M059J (cell line): ENCODE results near the gene HNRNPUL2. TPM values are rescaled to one million over a fixed set of nuclear protein-coding genes. Genes with fewer than 3 reads are reported as not detected.

Experiments used
- DNase-seq: peaks from one replicate; pipeline ENCODE4 v3.0.0-alpha.2; 2012; ENCODE audit warnings: low read depth
- total RNA-seq: library from RNA; depleted of rRNA; stranded (reverse); fragments of >200 nt; shearing (Covaris generic); gene quantifications from 2 replicates; pipeline ENCODE4 v1.2.3, GENCODE V29; 2014; rRNA removed

HNRNPUL2 gene
- total RNA-seq, 1 experiment from 2014 or later: 16.8 TPM

- DNase-seq: no peak
Observed at GRCh38 chr11:62667460-62667859, 59.8 kb downstream of the HNRNPUL2 start.

DNA sequence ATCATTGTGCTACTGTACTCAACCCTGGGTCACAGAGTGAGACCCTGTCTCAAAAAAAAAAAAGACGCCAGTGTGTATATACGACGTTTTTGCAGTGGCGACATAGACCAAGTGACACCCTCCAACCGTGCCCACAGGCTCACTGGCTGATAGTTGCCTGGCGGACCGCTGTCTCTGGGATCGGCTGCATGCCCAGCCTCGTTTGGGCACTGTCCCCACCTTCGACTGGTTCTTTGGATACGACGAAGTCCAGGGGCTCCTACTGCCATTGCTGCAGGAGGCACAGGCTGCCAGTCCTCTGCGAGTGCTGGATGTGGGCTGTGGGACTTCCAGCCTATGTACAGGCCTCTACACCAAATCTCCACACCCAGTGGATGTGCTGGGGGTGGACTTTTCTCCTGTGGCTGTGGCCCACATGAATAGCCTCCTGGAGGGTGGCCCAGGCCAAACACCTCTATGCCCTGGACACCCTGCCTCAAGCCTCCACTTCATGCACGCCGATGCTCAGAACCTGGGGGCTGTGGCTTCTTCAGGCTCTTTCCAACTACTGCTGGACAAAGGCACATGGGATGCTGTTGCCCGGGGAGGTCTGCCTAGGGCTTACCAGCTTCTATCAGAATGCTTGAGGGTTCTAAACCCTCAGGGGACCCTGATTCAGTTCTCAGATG is 60.9 kb downstream of the HNRNPUL2 start:
- DNase-seq: no peak

DNA sequence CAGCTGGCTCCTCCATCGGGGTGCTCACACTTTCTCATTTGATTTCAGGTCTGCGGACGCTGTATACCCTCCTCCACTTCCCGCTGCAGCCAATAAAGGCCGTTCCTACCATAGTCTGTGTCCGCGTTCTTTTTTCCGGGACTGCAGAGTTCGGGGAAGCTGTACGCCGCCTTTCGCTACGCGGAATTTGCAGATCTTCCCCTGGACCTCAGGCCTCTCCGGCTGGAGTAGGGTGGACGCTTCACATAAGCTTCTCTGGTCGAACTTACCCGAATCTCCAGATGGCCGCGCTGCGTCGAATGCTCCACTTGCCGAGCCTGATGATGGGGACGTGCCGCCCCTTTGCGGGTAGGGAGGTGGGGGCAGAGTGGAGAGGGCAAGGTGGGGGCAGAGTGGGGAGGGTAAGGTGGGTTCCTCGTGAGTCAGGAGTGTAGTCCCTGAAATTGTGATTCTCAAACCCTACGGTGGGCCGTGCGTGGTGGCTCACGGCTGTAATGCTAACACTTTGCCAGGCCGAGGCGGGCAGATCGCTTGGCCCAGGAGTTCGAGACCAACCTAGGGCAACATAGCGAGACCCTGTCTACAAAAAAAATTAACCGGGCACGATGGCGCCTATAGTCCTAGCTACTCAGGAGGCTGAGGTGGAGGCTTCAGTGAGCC is 61.5 kb downstream of the HNRNPUL2 start:
- no peak for DNase-seq

- peak; percentile 89 for DNase-seq
Observed at GRCh38 chr11:62665075-62665598, 62.1 kb downstream of the HNRNPUL2 start, which contains the start of the genes C11orf98 and CSKMT. Gene C11orf98 (minus strand): TSS chr11:62665210. CDS start chr11:62665169, 41 bp downstream. Gene CSKMT (plus strand): TSS chr11:62665312. CDS start chr11:62665880, 568 bp downstream.

DNA sequence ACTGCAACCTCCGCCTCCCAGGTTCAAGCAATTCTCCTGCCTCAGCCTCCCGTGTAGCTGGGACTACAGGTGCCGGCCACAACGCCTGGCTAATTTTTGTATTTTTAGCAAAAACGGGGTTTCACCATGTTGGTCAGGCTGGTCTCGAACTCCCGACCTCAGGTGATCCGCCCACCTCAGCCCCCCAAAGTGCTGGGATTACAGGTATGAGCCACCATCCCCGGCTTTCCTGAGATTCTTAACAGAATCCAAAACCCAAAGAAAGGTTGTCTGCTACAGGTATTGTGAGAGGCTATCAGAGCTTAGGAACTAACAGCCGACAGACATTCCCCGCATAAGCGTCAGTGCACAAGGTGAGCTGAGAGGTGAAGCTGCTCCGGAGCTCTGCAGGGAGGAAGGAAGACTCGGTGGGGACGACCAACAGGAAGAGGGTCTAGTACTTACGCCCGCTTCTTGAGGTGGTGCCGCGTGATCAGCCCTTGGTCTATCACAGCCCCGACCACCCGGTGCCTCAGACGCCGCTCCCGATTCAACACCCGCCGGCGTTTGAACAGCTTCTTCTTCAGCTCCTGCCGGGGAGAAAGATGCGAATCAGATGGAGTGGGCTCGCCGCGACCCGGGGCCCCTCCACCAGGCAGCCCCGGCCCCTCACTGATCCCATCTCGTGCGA is 62.7 kb downstream of the HNRNPUL2 start:
- DNase-seq: peak; percentile 70

Other genes with a start within 250 kb of the HNRNPUL2 start
- 51.3 and 141 TPM in 2 replicates for gene AHNAK, start 180.7 kb downstream of the HNRNPUL2 start, total RNA-seq
- gene EEF1G, start 153.6 kb downstream of the HNRNPUL2 start, total RNA-seq: 940 and 974 TPM in 2 replicates
- gene TUT1, start 135.9 kb downstream of the HNRNPUL2 start, total RNA-seq: 5.2 and 7.6 TPM in 2 replicates
- 104 and 148 TPM in 2 replicates for gene MTA2, start 125.6 kb downstream of the HNRNPUL2 start, total RNA-seq
- gene EML3, start 114.7 kb downstream of the HNRNPUL2 start, total RNA-seq: 10.5 and 21.7 TPM in 2 replicates
- gene ROM1, start 114.2 kb downstream of the HNRNPUL2 start, total RNA-seq: 8.1 and 9.0 TPM in 2 replicates
- 16.6 and 44.9 TPM in 2 replicates for gene B3GAT3, start 105.5 kb downstream of the HNRNPUL2 start, total RNA-seq
- gene GANAB, start 80.8 kb downstream of the HNRNPUL2 start, total RNA-seq: 142 and 229 TPM in 2 replicates
- gene INTS5, start 74.2 kb downstream of the HNRNPUL2 start, total RNA-seq: 17.1 and 22.1 TPM in 2 replicates
- 83.6 and 86.6 TPM in 2 replicates for gene C11orf98, start 62.2 kb downstream of the HNRNPUL2 start, total RNA-seq
- gene CSKMT, start 62.1 kb downstream of the HNRNPUL2 start, total RNA-seq: 2.0 and 8.7 TPM in 2 replicates
- 9.4 and 12.6 TPM in 2 replicates for gene UQCC3, start 55.8 kb downstream of the HNRNPUL2 start, total RNA-seq
- 3.8 and 6.1 TPM in 2 replicates for gene LBHD1, start 55.2 kb downstream of the HNRNPUL2 start, total RNA-seq
- 80.6 and 116 TPM in 2 replicates for gene UBXN1, start 48.4 kb downstream of the HNRNPUL2 start, total RNA-seq
- 0.42 and 1.7 TPM in 2 replicates for gene LRRN4CL, start 37.9 kb downstream of the HNRNPUL2 start, total RNA-seq
- 165 and 183 TPM in 2 replicates for gene BSCL2, start 20.0 kb downstream of the HNRNPUL2 start, total RNA-seq
- gene GNG3, start 19.8 kb downstream of the HNRNPUL2 start, total RNA-seq: not detected in 2 replicates
- gene TTC9C, start 1.0 kb upstream of the HNRNPUL2 start, total RNA-seq: 64.6 and 70.6 TPM in 2 replicates
- gene ZBTB3, start 26.7 kb upstream of the HNRNPUL2 start, total RNA-seq: 6.4 and 10.2 TPM in 2 replicates
- gene POLR2G, start 34.1 kb upstream of the HNRNPUL2 start, total RNA-seq: 178 and 181 TPM in 2 replicates
- 14.5 and 17.3 TPM in 2 replicates for gene TAF6L, start 43.9 kb upstream of the HNRNPUL2 start, total RNA-seq
- gene TMEM179B, start 59.9 kb upstream of the HNRNPUL2 start, total RNA-seq: 82.1 and 138 TPM in 2 replicates
- gene TMEM223, start 64.5 kb upstream of the HNRNPUL2 start, total RNA-seq: 38.7 and 41.7 TPM in 2 replicates
- 23.2 and 30.0 TPM in 2 replicates for gene NXF1, start 78.0 kb upstream of the HNRNPUL2 start, total RNA-seq
- 57.2 and 57.5 TPM in 2 replicates for gene STX5, start 104.6 kb upstream of the HNRNPUL2 start, total RNA-seq
- not detected in 2 replicates for gene TEX54, start 105.4 kb upstream of the HNRNPUL2 start, total RNA-seq
- 55.2 and 61.8 TPM in 2 replicates for gene WDR74, start 112.1 kb upstream of the HNRNPUL2 start, total RNA-seq
- 125 and 141 TPM in 2 replicates for gene SLC3A2, start 153.4 kb upstream of the HNRNPUL2 start, total RNA-seq
- gene CHRM1, start 193.9 kb upstream of the HNRNPUL2 start, total RNA-seq: not detected in 2 replicates